Lung microvascular endothelial cell (primary cell): ENCODE results near the gene STARD3. TPM values are rescaled to one million over a fixed set of nuclear protein-coding genes. Genes with fewer than 3 reads are reported as not detected.
"Not testable (repeated sequence)": the region's sequence is repeated elsewhere in the genome, so short reads cannot be mapped to it uniquely, and the experiment has no call there.

Experiments
- DNase-seq, 2 donors: peaks; one replicate each; pipeline versions ENCODE4 v3.0.0 to v3.0.0-alpha.2; 2010; ENCODE audit warnings: low read depth in 2 of 2
- total RNA-seq: library from RNA; depleted of rRNA; stranded (reverse); fragments of >200 nt; gene quantifications from 2 replicates; pipeline ENCODE4 v1.2.1, GENCODE V29; 2014

The STARD3 gene
- 29.2 and 52.0 TPM in 2 replicates for total RNA-seq

DNA sequence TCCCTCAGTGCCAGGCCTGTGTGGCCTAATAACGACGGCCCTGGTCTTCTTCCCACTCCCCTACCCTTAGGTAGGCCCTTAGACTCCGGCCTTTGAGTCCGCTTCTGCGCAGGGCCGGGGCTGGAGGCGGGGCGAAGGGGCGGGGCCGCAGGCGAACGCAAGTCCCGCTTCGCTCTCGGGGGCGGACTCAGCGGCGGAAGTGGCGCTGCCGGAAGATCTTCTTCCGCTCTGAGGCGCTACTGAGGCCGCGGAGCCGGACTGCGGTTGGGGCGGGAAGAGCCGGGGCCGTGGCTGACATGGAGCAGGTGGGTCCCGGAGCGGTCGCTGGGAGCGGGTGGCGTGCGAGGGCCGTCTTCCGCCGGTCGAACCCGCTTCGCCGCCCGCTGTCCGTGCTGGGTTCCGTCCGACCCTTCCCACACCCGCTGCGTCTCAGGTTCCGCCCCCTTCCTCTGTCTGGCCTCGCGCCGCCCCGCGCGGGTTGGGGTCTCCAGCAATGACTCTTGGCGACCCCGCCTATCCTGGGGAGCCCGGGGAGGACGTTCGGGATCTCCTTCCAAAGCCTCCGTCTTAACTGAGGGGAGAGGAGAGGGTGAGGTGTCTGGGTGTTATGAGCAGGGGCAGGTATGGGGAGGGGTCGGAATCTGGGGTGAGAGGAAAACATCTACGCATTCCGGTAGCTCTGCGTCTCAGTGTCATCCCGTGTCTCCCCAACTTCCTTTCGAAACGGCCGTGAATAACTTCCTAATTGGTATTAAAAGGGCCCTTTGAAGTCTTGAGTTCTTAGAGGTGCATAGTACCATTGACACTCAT, at the start of gene STARD3:
Gene STARD3 (plus strand): TSS at position 218 of the 810 bp plus-strand sequence. CDS start 16,388 bp downstream, outside the sequence.
- DNase-seq = peak; percentile 91 to 93

- not testable (repeated sequence) for DNase-seq
These were observed 46.8 kb upstream of the STARD3 start for GRCh38 chr17:39590180-39590579.

- peak; percentile 47 to 67 for DNase-seq
These were observed 44.7 kb upstream of the STARD3 start for GRCh38 chr17:39591958-39592954.

DNA sequence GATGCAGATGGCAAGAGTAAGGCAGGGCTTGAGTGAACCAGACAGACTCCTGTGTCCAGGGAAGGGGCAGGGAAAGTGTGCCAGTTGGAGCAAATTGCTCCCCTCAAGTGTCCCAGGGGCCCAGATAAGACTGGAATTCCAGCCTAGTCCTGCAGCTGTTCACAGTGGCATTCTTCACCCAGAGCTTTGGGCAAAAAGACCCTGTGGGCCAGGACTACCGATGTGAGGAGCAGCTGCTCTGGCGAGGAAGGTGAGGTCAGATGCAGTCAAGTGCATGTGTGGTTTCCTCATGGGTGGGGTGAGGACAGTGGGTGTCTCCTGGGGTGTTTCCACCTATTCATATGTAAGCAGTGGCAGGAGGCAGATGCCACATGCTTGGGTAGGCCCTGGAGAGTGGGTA, 43.6 kb upstream of the STARD3 start:
- DNase-seq = no peak

GRCh38 chr17:39595294-39595693, 41.6 kb upstream of the STARD3 start:
- DNase-seq = no peak

DNA sequence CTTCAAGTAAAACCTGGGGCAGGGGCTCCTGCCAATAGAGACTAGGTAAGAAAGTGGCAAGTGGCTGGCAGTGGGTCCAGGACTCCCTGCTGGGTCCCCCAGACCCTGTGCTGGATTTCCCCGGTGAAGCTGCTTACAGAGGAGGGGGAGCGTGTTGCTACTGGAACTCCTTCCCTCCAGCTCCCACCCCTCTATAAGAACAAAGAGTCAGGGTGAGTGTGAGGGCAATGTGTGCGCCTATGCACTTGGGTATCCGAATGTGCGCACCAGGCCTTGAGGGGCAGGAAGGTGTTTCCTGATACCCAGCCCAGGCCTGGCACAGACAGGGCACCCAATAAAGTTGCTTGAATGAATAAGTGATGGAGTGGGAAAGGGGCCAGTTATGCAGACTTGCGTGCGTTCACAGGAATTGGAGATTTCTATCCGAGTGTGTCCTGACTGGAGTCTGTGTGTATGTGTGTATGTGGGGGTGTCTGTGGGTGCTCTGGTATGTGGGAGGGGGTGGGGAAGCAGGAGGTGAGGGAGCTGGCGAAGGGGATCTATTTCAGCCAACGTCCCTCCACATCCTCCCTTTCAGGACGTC, 40.9 kb upstream of the STARD3 start:
- no peak for DNase-seq

- DNase-seq = no peak
These were observed 40.2 kb upstream of the STARD3 start for GRCh38 chr17:39596543-39597267.

- DNase-seq = no peak
These were observed 39.4 kb upstream of the STARD3 start for GRCh38 chr17:39597372-39598046.

GRCh38 chr17:39598047-39598481, 38.9 kb upstream of the STARD3 start:
- no peak for DNase-seq

DNA sequence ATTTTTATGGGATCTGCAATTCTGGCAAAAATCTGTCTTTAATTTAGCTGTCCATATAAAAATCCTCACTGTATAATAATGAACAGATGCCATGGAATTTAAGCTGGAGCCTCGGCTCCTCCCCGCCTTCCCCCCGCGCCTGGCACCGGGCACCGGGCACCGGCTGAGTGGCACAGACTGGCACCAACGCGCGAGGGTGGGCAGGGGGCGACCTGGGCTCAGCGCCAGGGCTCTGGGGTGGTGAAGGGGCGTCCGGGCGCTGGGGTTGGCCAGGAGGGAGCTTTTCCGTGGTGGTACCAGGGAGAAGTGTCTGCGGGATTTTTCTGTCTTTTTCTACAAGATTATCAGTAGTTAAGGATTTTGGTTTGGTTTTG, 38.3 kb upstream of the STARD3 start:
- DNase-seq = no peak

- no peak for DNase-seq
These were observed 37.8 kb upstream of the STARD3 start for GRCh38 chr17:39599004-39599664.

DNA sequence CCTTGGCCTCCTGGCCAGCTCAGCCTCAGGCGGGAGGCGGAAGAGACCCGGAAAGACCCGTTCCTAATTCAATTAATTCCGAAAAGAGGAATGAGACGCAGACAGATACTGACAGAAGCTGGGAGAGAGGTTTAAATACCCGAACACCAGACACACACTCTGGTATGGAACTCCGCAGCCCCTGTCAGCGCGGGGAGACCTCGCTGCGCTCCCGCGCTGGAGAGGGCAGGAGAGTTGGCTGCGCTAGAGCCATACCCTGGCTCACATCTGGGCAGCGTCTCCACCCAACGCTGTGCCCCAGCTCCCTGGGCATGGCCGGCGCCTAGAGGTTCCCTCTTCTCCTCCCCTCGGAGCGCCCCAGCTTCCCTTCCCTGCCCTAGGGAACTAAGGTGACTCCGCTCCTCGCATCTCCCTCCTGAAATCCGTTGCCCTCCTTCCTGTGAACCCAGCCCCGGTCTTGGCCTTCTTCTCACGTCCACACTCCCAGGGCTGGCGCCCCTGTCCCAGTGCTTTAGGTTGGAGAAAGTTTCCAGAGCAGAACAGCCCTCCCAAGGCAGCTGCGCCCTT, 37.2 kb upstream of the STARD3 start:
- no peak for DNase-seq

- DNase-seq = no peak
These were observed 36.5 kb upstream of the STARD3 start for GRCh38 chr17:39600288-39600996.

- no peak for DNase-seq
These were observed 35.8 kb upstream of the STARD3 start for GRCh38 chr17:39600997-39601597.

DNA sequence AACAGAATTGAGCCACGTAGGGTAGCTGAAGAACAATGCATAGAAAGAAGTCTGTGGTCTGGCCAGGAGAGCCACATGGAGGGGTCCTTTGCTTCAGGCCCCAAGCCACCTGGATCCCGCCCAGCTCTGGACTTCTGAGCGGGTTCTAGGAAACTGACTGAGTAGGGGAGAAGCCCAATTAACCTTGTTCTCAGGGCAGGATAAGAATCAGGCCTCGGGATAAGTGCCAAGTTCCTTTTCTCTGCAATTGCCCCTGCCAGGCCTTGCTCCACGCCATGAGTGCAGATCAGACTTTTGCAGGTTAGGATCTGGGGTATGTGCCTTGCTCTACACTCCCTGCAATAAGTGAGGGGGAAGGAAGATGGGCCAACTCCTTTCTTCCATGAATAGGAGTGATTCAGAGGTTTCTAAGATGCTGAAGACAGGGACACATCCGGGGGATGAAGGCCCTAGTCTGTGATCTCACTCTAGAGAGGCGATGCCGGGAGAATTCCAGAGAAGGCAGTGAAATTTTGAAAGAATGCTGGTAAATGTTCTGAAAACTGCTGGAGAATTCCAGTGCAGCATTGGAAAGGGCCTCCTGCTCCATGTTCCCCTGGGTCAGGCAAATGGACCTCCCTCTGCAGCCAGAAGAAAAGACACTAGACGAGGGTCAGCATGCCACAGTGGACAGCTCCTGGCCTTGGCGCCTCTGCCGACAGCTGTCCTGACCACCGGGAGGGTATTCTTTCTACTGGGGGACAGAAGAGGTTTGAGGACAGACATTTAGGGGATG, 35.0 kb upstream of the STARD3 start:
- DNase-seq = no peak

DNA sequence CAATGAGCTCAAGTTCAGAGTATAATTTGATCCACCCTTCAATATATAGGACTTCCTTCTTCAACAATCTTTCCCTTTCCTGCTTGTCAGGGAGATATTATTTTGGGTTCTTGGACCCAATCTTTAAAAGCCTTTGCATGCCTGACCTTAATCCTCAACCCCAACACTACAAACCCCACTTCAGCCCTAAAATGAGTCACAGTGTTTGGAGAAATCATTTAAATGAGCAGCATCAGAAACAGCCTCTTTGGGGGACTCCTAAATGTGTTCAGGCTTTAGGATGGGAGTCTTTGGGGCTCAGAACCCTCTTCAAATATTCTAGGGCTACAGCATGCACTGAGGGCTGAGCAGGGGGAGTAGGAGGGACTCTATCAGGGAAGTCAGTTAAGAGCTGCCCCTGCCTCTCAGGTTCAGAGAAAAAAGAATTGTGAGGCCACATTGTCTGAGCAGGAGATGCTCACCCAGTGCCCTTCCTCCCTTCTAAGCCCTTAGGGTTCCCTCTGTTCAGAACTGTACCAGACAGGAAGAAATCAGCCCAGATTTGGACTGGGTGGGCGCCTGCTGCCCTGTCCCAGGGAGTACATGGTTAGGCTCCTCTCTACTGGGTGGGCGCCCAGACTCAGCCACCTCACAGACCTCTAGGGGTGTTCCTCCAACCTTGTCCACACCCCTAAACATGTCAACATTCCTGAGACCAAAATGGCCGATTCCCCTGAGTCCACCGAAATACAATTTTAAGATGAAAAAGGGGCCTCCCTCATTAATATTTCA, 34.2 kb upstream of the STARD3 start:
- DNase-seq = no peak
